Measurements from ENCODE around the gene HS2ST1.

DNA sequence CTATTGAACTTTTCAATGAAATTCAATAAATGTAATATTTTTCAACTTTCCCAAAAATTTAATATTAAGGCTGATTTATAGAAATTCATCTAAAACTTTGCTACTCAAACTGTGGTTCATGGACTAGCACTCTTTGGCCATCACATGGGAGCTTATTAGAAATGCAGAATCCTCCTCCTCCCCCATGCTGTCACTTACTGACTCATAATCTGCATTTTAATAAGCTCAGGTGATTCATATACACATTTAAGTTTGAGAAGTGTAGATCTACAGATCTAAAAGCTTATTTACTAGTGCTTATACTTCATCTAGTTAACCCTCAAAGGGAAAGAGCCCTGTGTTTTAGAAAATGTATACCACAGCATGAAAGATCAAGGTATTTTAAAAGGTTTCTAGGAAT, 84.3 kb downstream of the HS2ST1 start:
- TF ChIP-seq, protein P1, sequence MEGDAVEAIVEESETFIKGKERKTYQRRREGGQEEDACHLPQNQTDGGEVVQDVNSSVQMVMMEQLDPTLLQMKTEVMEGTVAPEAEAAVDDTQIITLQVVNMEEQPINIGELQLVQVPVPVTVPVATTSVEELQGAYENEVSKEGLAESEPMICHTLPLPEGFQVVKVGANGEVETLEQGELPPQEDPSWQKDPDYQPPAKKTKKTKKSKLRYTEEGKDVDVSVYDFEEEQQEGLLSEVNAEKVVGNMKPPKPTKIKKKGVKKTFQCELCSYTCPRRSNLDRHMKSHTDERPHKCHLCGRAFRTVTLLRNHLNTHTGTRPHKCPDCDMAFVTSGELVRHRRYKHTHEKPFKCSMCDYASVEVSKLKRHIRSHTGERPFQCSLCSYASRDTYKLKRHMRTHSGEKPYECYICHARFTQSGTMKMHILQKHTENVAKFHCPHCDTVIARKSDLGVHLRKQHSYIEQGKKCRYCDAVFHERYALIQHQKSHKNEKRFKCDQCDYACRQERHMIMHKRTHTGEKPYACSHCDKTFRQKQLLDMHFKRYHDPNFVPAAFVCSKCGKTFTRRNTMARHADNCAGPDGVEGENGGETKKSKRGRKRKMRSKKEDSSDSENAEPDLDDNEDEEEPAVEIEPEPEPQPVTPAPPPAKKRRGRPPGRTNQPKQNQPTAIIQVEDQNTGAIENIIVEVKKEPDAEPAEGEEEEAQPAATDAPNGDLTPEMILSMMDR (conservative IDR thresholded peaks at IDR 0.05; ENCODE audit: low read length) = no peak
- TF ChIP-seq EZH2phosphoT487 (IDR thresholded peaks at IDR 0.05; ENCODE audit: borderline replicate concordance) = no peak
